GM19193 (cell line): ENCODE results near the gene DGKB.

Experiments used
- POLR2A ChIP-seq: IDR thresholded peaks from 4 replicates; pipeline ENCODE4 v1.6.1; 2011; ENCODE audit not compliant: insufficient read depth, insufficient read length; ENCODE audit errors: extremely low read depth

Gene DGKB

GRCh38 chr7:14666304-14666703 lies 236.2 kb downstream of the DGKB start:
- TF ChIP-seq POLR2A: no peak

DNA sequence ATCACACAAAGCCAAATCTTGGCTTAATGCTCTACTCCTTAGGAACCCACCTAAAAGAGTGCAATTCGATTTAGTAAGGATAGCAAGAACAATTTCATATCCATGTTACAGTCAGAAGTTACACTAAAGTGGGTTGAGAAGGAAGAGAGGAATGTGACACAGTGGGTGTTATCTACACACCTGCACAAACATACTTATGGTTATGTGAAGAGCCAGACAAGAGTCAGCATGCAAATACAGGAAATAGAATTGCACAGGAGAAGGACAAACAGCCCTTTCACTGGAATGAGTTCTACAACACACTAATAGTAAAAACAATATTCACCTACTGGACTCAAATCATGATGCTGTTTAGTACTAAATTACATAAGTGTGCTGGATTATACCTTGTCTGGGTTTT lies 262.8 kb downstream of the DGKB start:
- no peak for TF ChIP-seq POLR2A

- TF ChIP-seq POLR2A: no peak
These were observed 263.2 kb downstream of the DGKB start for GRCh38 chr7:14639329-14639728.

GRCh38 chr7:14637968-14638367 lies 264.6 kb downstream of the DGKB start:
- no peak for TF ChIP-seq POLR2A

DNA sequence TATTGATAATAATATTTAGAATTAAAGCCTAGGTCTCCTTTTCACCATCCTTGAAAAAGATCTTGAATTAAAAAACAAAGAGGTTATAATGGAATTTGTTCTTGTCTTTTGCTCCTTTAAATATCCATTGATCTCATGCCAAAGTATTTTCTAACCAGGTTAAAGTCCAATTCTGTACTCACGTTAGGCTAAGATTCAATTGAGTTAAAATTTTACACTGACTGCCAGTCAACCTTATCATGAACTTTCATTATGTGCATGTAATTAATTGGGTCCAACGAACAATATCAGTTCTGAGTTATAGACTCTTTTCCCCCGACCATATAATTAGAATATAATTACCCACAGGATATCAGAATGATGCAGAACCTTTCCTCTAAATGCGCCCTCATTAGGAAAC lies 266.6 kb downstream of the DGKB start:
- TF ChIP-seq POLR2A: no peak

GRCh38 chr7:14630048-14630447 lies 272.5 kb downstream of the DGKB start:
- TF ChIP-seq POLR2A: no peak

GRCh38 chr7:14628516-14628915 lies 274.0 kb downstream of the DGKB start:
- TF ChIP-seq POLR2A: no peak

DNA sequence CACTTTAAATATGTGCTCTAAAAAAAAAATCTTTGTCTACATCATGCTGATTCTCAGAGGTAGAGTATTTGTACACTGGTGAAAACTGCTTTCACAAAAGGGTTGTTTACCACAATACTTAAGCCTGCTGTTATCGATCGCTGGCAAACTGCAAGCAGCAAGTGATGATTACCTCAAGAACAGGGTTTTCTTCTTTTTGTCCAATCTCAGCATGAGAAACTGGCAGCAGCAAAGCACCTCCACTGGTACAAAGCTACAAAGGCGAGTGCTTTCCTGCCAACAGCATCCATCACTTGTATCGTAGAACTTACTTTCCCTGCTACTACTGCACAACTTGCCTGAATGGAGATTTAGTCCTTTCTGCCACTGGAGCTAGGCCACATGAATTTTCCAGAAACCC lies 276.5 kb downstream of the DGKB start:
- no peak for TF ChIP-seq POLR2A

DNA sequence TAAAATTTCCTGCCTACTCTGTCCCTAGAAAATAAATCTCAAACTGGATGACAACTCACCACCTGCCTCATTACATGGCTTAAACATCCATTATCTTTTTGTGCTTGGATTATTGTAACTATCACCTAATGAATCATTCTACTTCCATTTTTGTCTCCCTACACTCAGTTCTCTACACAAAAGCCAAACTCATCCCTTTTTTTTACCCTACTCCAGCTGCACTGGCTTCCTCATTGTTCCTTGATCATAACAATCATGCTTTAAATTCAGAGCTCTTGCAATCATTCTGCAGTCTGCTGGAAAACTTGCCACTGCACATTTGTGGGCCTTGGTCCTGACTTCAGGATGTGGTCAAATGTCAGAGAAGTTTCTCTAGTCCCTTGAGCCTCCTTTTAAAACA lies 280.0 kb downstream of the DGKB start:
- TF ChIP-seq POLR2A: no peak

DNA sequence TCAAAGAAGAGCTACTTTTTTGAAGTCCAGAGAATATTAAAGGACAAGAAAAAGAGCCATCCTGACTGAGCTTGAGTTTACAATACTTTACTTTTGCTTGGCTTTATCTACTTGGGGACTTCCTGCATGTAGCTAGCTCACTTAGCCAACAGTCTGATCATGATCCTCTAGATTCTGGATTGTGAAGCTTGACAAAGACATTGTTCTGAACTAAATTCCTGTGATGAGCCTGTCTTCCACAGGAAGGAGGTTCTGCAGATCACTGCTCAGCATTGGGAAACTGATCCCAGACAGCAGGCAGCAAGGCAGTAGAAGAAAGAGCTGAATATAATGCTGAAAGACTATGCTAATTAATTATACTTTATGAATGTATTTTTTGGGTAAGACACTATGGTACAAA lies 296.4 kb downstream of the DGKB start:
- TF ChIP-seq POLR2A: no peak

DNA sequence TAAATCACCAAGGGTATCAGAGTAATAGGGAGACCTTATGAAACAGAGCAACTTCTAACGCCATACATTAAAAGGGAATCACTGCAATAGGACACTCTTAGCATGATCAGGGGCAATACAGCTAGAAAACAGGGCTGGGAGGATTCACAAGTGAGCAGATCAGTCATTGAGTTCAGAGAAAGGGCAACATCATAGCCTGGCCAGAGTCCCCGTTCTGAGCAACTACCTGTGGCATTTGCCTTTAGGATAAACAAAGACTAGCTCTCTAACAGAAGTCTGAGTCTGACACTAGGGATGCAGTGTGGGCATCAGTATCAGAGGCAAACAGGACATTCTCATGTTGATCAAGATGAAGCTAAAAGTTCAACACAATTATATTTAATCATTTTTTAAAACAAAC lies 297.9 kb downstream of the DGKB start:
- no peak for TF ChIP-seq POLR2A

- TF ChIP-seq POLR2A: no peak
These were observed 299.7 kb downstream of the DGKB start for GRCh38 chr7:14602851-14603250.

GRCh38 chr7:14600766-14601367 lies 301.7 kb downstream of the DGKB start:
- TF ChIP-seq POLR2A: no peak

- no peak for TF ChIP-seq POLR2A
These were observed 303.6 kb downstream of the DGKB start for GRCh38 chr7:14598978-14599377.

GRCh38 chr7:14596421-14596820 lies 306.1 kb downstream of the DGKB start:
- no peak for TF ChIP-seq POLR2A

DNA sequence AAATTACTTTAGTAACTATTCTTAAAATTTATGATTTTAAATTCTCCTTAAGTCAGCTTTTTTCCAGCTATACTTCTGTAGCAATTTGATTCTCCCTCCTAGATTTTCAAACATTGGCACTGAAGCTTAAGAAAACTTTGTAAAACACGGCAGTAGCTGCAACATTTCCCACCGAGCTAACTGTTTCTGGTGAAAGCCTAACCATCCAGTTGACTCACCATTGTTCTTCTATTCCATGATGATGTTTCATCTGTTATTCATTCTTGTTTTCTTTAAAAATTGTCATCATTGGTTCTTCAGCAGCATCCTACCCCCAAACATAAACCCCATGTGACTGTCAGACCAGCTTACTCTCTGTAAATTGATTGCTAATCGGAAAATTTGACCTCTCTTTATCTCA lies 312.3 kb downstream of the DGKB start:
- no peak for TF ChIP-seq POLR2A

- no peak for TF ChIP-seq POLR2A
These were observed 317.3 kb downstream of the DGKB start for GRCh38 chr7:14585232-14585631.

GRCh38 chr7:14583518-14583917 lies 319.0 kb downstream of the DGKB start:
- TF ChIP-seq POLR2A: no peak

DNA sequence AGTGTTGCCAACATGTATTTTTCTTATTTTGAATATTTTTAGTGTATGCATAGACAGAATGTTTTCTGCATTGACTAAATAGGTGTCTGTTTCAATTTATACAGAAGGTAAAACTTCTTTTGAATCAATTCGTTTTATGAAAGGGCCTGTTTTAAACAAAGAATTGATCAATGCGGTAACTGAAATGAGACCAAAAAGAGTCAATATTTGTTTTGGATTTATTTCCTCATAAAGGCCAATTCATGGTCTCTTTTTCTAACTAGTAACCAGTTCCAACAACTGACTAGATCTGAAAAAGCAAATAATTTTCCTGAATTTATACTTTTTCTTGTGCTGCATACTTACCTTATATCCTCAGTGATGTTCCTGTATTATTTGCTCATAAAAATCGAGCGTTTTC lies 320.5 kb downstream of the DGKB start:
- no peak for TF ChIP-seq POLR2A

GRCh38 chr7:14579971-14580370 lies 322.6 kb downstream of the DGKB start:
- no peak for TF ChIP-seq POLR2A
